Lower leg skin (tissue), 4 donors: Measurements from ENCODE around the gene CTLA4. TPM values are rescaled to one million over a fixed set of nuclear protein-coding genes. Genes with fewer than 3 reads are reported as not detected.

Source experiments
- DNase-seq, 2 donors: peaks; one replicate each; pipeline ENCODE4 v3.0.0-alpha.2; 2019; ENCODE audit warnings: low spot score in 2 of 2
- H3K4me3 ChIP-seq: fragments of 200-600 bp; sonication (generic); 2 replicates; pipeline ENCODE4 v1.5.1; 2017; ENCODE audit warnings: mild to moderate bottlenecking, low read depth; ENCODE audit not compliant: poor library complexity, severe bottlenecking
- POLR2A ChIP-seq, 2 donors: fragments of 450-650 bp; IDR thresholded peaks; one replicate each; pipeline ENCODE4 v1.6.1; 2016 to 2017; ENCODE audit warnings: antibody characterized with exemption in 2 of 2, mild to moderate bottlenecking in 1 of 2, moderate library complexity in 1 of 2
- WGBS, 2 donors: methylation state at CpG; one replicate each; pipeline ENCODE4 v1.1.5; 2018; 5-methylcytosine and 5-hydroxymethylcytosine counted together
- intact Hi-C: fragments of 100-400 bp; cut with DNase I; formaldehyde crosslinking; loops from one replicate; pipeline ENCODE4 v1.15.0; 2023; ENCODE audit warnings: low total_unique reads
- total RNA-seq, 4 donors: library from RNA; depleted of rRNA; stranded (reverse); fragments of >200 nt; gene quantifications; one replicate each; pipeline ENCODE4 v1.1.0, GENCODE V29; 2016
- TF ChIP-seq, protein P1 (sequence below), 3 donors: fragments of 450-650 bp; IDR thresholded peaks; one replicate each; pipeline ENCODE4 v1.5.1; 2016; ENCODE audit warnings: antibody characterized with exemption in 3 of 3, mild to moderate bottlenecking in 3 of 3, moderate library complexity in 2 of 3

CTLA4 gene
- total RNA-seq, 4 donors from 2014 or later: 0.45 TPM; not detected in 3

DNA sequence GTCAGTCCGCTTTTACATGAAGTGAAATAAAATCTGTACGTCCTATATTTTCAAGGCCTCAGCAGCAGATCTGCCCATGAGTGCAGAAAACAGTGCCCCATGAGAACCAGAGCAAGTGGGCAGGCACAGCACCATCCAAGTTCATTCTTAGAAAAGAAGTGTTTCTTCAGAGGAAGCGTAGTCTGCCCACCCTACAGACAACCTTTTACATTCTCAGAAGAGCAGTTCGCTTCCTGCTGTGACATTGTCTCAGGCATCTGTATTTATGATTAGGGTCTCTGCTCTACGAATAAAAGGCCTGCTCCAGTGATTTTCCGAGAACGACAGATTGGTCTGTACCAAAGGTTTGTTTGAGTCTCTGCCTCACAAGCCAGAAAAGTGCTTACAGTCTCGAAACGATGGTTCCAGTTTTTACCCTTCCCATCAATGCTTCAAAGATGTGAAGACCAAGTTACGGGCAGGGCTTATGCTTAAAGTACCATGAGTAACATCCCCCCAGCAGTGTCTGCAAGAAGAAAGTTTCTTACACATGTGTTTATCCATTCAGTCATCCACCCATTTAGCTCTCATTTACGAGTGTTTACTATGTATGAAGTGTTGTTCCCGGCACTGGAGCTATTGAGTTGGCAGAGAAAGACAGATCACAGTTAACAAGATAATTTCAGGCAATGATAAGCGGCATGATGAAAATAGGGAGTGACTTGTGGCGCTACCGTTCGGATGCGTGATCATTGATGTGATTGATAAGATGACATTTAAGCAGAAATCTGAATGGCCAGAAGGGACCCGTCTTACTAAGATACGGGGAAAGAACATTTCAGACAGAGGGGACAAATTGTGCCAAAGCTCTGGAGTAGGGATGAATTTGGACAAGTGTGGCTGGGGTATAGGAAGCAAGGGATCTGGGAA lies 31.4 kb upstream of the CTLA4 start:
- H3K4me3 ChIP-seq: no peak overlapping the region
- intact Hi-C loops: no loop called here
- DNase-seq: no peak
- 84 to 88% methylated on average over 19 of the region's 19 CpGs for WGBS, 2 donors
- TF ChIP-seq, protein P1, sequence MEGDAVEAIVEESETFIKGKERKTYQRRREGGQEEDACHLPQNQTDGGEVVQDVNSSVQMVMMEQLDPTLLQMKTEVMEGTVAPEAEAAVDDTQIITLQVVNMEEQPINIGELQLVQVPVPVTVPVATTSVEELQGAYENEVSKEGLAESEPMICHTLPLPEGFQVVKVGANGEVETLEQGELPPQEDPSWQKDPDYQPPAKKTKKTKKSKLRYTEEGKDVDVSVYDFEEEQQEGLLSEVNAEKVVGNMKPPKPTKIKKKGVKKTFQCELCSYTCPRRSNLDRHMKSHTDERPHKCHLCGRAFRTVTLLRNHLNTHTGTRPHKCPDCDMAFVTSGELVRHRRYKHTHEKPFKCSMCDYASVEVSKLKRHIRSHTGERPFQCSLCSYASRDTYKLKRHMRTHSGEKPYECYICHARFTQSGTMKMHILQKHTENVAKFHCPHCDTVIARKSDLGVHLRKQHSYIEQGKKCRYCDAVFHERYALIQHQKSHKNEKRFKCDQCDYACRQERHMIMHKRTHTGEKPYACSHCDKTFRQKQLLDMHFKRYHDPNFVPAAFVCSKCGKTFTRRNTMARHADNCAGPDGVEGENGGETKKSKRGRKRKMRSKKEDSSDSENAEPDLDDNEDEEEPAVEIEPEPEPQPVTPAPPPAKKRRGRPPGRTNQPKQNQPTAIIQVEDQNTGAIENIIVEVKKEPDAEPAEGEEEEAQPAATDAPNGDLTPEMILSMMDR (IDR thresholded peaks at IDR 0.05): no peak
- TF ChIP-seq POLR2A (IDR thresholded peaks at IDR 0.05): no peak

DNA sequence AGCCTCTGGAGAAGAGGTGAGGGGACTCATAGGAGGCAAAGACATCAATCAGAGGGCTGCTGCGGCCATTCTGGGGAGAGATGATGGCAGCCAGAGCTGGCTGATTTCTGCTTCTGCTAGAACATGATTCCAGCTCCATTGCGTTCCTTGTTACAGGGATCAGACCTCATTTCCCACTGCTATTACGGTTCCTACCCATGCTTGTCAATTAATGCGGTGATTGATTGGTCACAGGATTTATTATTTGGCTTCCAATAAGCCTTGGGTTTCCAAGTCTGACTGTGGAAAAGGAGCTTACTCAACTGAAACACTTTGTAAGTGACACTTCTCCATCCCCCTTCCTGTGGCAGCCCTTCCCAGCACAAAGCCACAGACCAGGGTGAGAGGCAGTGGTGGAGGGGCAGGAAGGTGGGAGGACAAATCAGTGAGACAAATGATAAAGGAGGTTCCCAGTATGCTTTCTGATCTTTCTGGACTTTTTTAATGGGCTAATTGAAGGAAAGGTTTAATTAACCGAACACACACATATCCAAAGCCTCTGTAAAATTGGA lies 26.8 kb upstream of the CTLA4 start:
- WGBS, 2 donors: 83 to 86% methylated on average over 5 of the region's 5 CpGs
- intact Hi-C loops: no loop called here
- no peak for DNase-seq
- H3K4me3 ChIP-seq: no peak overlapping the region
- TF ChIP-seq POLR2A (IDR thresholded peaks at IDR 0.05): no peak
- TF ChIP-seq, protein P1 (IDR thresholded peaks at IDR 0.05): no peak

DNA sequence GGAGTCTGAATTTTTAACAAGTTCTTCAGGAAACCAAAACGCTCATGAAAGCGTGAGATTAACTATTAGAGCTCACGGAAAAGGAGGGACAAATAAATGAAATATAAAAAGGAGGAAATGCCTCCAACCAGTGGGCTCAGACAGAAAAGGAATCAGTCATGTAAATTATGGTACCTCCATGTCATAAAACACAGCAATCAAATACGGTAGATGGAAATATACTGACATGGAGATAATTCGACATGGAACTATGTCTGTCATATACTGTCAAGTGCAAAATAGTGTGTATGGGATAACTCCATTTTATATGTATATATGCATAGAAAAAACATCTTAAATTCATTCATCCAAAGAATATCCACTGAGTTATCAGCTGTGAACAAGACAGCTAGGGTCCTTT lies 25.9 kb upstream of the CTLA4 start:
- WGBS, 2 donors: 94 to 95% methylated on average over 5 of the region's 5 CpGs
- TF ChIP-seq, protein P1 (IDR thresholded peaks at IDR 0.05): no peak
- TF ChIP-seq POLR2A (IDR thresholded peaks at IDR 0.05): no peak
- intact Hi-C loops: no loop called here
- DNase-seq: no peak
- H3K4me3 ChIP-seq: no peak overlapping the region

DNA sequence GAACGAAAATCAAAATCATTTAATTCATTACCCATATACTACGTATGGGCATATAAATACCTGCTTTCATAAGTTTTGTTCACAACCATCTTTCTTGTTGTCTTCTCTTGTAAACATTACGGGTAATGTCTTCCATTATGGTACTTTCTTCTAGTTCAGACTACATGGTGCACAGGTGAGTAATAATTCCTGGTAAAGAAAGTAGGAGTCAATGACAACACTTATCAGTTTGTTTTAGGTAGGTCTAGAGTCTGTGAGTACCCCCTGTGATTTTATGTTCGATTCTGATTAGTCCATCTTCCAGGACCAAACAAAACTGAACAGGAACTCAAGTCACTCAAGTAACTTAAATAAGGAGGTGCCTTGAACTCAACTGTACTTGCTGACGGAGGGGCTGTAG lies 25.2 kb upstream of the CTLA4 start:
- no peak for TF ChIP-seq POLR2A (IDR thresholded peaks at IDR 0.05)
- TF ChIP-seq, protein P1 (IDR thresholded peaks at IDR 0.05): no peak
- intact Hi-C loops: no loop called here
- no peak overlapping the region for H3K4me3 ChIP-seq
- no peak for DNase-seq
- 83% methylated on average over 5 of the region's 5 CpGs for WGBS, 2 donors

DNA sequence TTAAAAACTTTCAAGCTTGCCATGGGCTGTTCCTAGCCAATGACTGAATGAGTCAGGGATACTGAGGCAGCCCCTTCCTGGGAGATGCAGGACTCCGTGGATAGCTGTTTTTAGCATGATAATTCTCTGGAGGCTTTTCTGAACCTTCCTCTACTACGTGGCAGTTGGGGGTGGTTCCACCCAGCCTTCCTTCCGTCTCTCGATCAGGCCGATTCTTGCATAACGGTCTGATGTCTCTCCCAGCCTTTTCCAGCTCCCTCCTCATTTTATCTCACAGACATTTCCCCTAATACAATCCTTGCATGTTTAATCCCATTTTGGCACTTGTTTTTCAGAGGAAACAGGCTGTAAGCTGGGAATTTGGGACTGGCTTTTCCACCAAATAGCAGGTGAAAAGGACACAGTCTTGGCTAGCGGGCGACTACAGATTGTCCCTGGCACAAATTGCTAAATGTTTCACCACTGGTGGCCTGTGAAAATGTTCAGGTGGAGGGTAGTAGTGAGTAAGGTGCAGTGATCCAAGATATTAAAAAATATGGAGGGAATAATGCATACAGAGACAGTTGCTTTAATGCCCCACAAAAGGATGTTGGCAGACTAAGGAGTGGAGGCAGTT lies 21.0 kb upstream of the CTLA4 start:
- TF ChIP-seq, protein P1 (IDR thresholded peaks at IDR 0.05): no peak
- no peak for TF ChIP-seq POLR2A (IDR thresholded peaks at IDR 0.05)
- intact Hi-C loops: no loop called here
- H3K4me3 ChIP-seq: no peak overlapping the region
- DNase-seq: no peak
- whole genome bisulfite sequencing, 2 donors: 82 to 93% methylated on average over 8 of the region's 8 CpGs
